Kidney epithelial cell (primary cell): Measurements from ENCODE around the gene DUT. TPM values are rescaled to one million over a fixed set of nuclear protein-coding genes. Genes with fewer than 3 reads are reported as not detected.

Source experiments
- DNase-seq: peaks from one replicate; pipeline ENCODE4 v3.0.0-alpha.2; 2010; ENCODE audit warnings: low read depth
- H3K27me3 ChIP-seq: 2 replicates; pipeline ENCODE4 v1.6.0; 2011; ENCODE audit warnings: low read length; ENCODE audit not compliant: control insufficient read depth, insufficient read depth
- H3K36me3 ChIP-seq: 2 replicates; pipeline ENCODE4 v1.5.1; 2011; ENCODE audit warnings: low read length; ENCODE audit not compliant: control insufficient read depth, insufficient read depth
- H3K4me3 ChIP-seq: 2 replicates; pipeline ENCODE4 v1.5.1; 2011; ENCODE audit warnings: low read depth, mild to moderate bottlenecking, control low read depth, low read length
- total RNA-seq: library from RNA; depleted of rRNA; stranded (reverse); fragments of >200 nt; gene quantifications from 2 replicates; pipeline ENCODE4 v1.2.3, GENCODE V29; 2015
- TF ChIP-seq, protein P1 (sequence below): IDR thresholded peaks from 2 replicates; pipeline ENCODE4 v1.5.1; 2011; ENCODE audit warnings: mild to moderate bottlenecking, moderate library complexity, low read length, control low read depth, inconsistent platforms; ENCODE audit not compliant: insufficient read depth, poor library complexity, severe bottlenecking

Gene DUT
- total RNA-seq, 1 donor from 2014 or later: 79.3 TPM

- Histone ChIP-seq H3K27me3 (no peaks in the 10 kb centered on the region), H3K36me3 (no peaks in the 10 kb centered on the region), H3K4me3 (no peak overlapping the region)
- no peak for DNase-seq
- TF ChIP-seq, protein P1, sequence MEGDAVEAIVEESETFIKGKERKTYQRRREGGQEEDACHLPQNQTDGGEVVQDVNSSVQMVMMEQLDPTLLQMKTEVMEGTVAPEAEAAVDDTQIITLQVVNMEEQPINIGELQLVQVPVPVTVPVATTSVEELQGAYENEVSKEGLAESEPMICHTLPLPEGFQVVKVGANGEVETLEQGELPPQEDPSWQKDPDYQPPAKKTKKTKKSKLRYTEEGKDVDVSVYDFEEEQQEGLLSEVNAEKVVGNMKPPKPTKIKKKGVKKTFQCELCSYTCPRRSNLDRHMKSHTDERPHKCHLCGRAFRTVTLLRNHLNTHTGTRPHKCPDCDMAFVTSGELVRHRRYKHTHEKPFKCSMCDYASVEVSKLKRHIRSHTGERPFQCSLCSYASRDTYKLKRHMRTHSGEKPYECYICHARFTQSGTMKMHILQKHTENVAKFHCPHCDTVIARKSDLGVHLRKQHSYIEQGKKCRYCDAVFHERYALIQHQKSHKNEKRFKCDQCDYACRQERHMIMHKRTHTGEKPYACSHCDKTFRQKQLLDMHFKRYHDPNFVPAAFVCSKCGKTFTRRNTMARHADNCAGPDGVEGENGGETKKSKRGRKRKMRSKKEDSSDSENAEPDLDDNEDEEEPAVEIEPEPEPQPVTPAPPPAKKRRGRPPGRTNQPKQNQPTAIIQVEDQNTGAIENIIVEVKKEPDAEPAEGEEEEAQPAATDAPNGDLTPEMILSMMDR: no peak
Observed at GRCh38 chr15:48374472-48374871, 43.2 kb downstream of the DUT start.

GRCh38 chr15:48375767-48376166 lies 44.5 kb downstream of the DUT start:
- Histone ChIP-seq H3K27me3 (no peaks in the 10 kb centered on the region), H3K4me3 (no peak overlapping the region), H3K36me3 (no peaks in the 10 kb centered on the region)
- no peak for DNase-seq
- TF ChIP-seq, protein P1: no peak

DNA sequence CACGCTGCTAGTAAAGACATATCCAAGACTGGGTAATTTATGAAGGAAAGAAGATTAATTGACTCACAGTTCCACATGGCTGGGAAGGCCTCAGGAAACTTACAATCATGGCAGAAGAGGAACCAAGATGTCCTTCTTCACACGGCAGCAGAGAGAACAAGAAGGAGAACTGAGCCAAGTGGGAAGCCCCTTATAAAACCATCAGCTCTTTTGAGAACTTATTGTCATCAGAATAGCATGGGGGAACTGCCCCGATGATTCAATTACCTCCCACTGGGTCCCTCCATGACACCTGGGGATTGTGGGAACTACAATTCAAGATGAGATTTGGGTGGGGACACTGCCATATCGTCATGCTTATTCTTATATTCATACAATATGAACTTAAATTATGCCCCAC lies 49.0 kb downstream of the DUT start:
- TF ChIP-seq, protein P1: no peak
- H3K4me3 ChIP-seq: no peak overlapping the region
- DNase-seq: no peak
- H3K36me3 ChIP-seq: no peaks in the 10 kb centered on the region
- no peaks in the 10 kb centered on the region for H3K27me3 ChIP-seq

GRCh38 chr15:48381861-48382260 lies 50.6 kb downstream of the DUT start:
- DNase-seq: no peak
- TF ChIP-seq, protein P1: no peak
- Histone ChIP-seq H3K36me3 (no peaks in the 10 kb centered on the region), H3K27me3 (no peaks in the 10 kb centered on the region), H3K4me3 (no peak overlapping the region)

- Histone ChIP-seq H3K36me3 (no peaks in the 10 kb centered on the region), H3K4me3 (no peak overlapping the region), H3K27me3 (no peaks in the 10 kb centered on the region)
- no peak for DNase-seq
- TF ChIP-seq, protein P1: no peak
Observed at GRCh38 chr15:48383031-48383430, 51.8 kb downstream of the DUT start.

DNA sequence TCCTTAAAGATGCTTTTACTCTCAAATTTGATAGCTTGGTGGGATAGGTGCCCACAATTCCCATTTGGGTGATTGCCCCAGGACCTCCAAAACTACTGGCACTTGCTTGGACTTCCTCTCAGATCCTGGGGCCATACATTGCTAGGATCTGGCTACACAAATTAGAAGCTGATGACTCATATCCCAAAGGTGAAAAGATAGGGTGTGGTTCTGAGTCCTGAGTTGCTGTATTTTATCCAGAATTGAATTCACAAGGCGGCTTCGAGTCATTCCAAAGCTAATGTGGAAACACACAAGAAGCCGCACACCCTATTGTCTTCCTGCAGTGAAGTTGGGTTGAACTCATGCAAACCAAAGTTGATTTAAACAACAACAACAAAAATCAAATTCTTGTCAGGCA lies 53.4 kb downstream of the DUT start:
- H3K36me3 ChIP-seq: no peaks in the 10 kb centered on the region
- DNase-seq: no peak
- TF ChIP-seq, protein P1: no peak

More for the DNA sequence above, 53.4 kb downstream of the DUT start:
- Histone ChIP-seq H3K4me3 (no peak overlapping the region), H3K27me3 (no peaks in the 10 kb centered on the region)
